A673 (cell line): ENCODE data around the gene CDH4.

Experiments used
- CTCF ChIP-seq: fragments of 300-800, 200-600 bp; sonication (generic); conservative IDR thresholded peaks from 2 replicates; pipeline ENCODE4 v1.5.1; 2017; ENCODE audit warnings: low read depth, mild to moderate bottlenecking, antibody characterized with exemption, low read length, moderate library complexity, mixed read lengths
- EZH2 ChIP-seq: fragments of 200-600 bp; sonication (generic); IDR thresholded peaks from 2 replicates; pipeline ENCODE4 v1.6.1; 2017; ENCODE audit warnings: borderline replicate concordance, low read depth, mild to moderate bottlenecking, mixed read lengths, antibody characterized with exemption, low read length; ENCODE audit not compliant: poor library complexity, severe bottlenecking

GRCh38 chr20:61205769-61206168 lies 46.3 kb upstream of the CDH4 start:
- no peak for TF ChIP-seq CTCF
- TF ChIP-seq EZH2 = no peak
